Measurements from ENCODE around the gene EPRS1. TPM values are rescaled to one million over a fixed set of nuclear protein-coding genes. Genes with fewer than 3 reads are reported as not detected.
A peak's percentile ranks its signal among the peaks of the same experiment; 100 is the strongest.
"Not testable (repeated sequence)": the region's sequence is repeated elsewhere in the genome, so short reads cannot be mapped to it uniquely, and the experiment has no call there.

Gene EPRS1
- total RNA-seq = 110 TPM

GRCh38 chr1:220046052-220046930 lies at the start of gene EPRS1:
EPRS1 (minus strand) TSS chr1:220046505; CDS start chr1:220046388, 117 bp downstream.
- DNase-seq = peak; percentile 98

GRCh38 chr1:220094016-220094911 lies 48.0 kb upstream of the EPRS1 start, which contains the start of gene IARS2:
IARS2 (plus strand) TSS chr1:220094132; CDS start chr1:220094217, 85 bp downstream.
- DNase-seq = peak; percentile 94

- no peak for DNase-seq
Observed at GRCh38 chr1:220093361-220094015, 47.2 kb upstream of the EPRS1 start.

GRCh38 chr1:220092694-220093093 lies 46.4 kb upstream of the EPRS1 start:
- DNase-seq = no peak

GRCh38 chr1:220089650-220090556 lies 43.6 kb upstream of the EPRS1 start, which contains the start of gene BPNT1:
BPNT1 (minus strand) TSS chr1:220089788; CDS start chr1:220079846, 9,942 bp downstream.
- DNase-seq = peak; percentile 98

GRCh38 chr1:220086261-220086686 lies 40.0 kb upstream of the EPRS1 start:
- DNase-seq = not testable (repeated sequence)

GRCh38 chr1:220084460-220084859 lies 38.2 kb upstream of the EPRS1 start:
- DNase-seq = no peak

GRCh38 chr1:220077887-220078286 lies 31.6 kb upstream of the EPRS1 start:
- no peak for DNase-seq

- DNase-seq = no peak
Observed at GRCh38 chr1:220076861-220077762, 30.8 kb upstream of the EPRS1 start.

- DNase-seq = no peak
Observed at GRCh38 chr1:220067269-220068204, 21.2 kb upstream of the EPRS1 start.

- no peak for DNase-seq
Observed at GRCh38 chr1:220062629-220063028, 16.3 kb upstream of the EPRS1 start.

- DNase-seq = no peak
Observed at GRCh38 chr1:220060876-220061275, 14.6 kb upstream of the EPRS1 start.

GRCh38 chr1:220056374-220056773 lies 10.1 kb upstream of the EPRS1 start:
- DNase-seq = no peak

GRCh38 chr1:220045356-220046051 lies 801 bp downstream of the EPRS1 start:
- DNase-seq = no peak

- DNase-seq = no peak
Observed at GRCh38 chr1:220044678-220045355, 1.5 kb downstream of the EPRS1 start.

- no peak for DNase-seq
Observed at GRCh38 chr1:220043646-220044045, 2.7 kb downstream of the EPRS1 start.

GRCh38 chr1:220040028-220040596 lies 6.2 kb downstream of the EPRS1 start:
- no peak for DNase-seq

Measured in tongue (tissue), 2 donors.